Measurements from ENCODE around the gene SS18L1.

GRCh38 chr20:62151835-62152364 lies 8.3 kb downstream of the SS18L1 start:
- no peak for TF ChIP-seq CTCF (IDR thresholded peaks at IDR 0.05; ENCODE audit: low read depth, low read length)
- no peak for TF ChIP-seq EZH2phosphoT487 (IDR thresholded peaks at IDR 0.05; ENCODE audit: low read depth)

Measured in OCI-LY3 (cell line).